Body of pancreas (tissue), 4 donors: ENCODE data around the gene SUN1. TPM values are rescaled to one million over a fixed set of nuclear protein-coding genes. Genes with fewer than 3 reads are reported as not detected.

ENCODE experiments used
- ATAC-seq: fragments of 150-250 bp; one replicate; pipeline ENCODE4 v1.9.1; 2016
- DNase-seq, 4 donors: peaks; one replicate each; pipeline ENCODE4 v3.0.0-alpha.2; 2019
- H3K27ac ChIP-seq, 4 donors: fragments of 200-600 bp; sonication (generic); 1 replicate in 3 of 4; 2 replicates in 1 of 4; pipeline versions ENCODE4 v1.5.1 to v1.6.1; 2016 to 2019; ENCODE audit warnings: mild to moderate bottlenecking in 1 of 4, mixed read lengths in 1 of 4, moderate library complexity in 1 of 4
- H3K27me3 ChIP-seq, 2 donors: fragments of 200-600 bp; sonication (generic); one replicate each; pipeline ENCODE4 v1.6.0; 2016; ENCODE audit warnings: mild to moderate bottlenecking in 1 of 2
- H3K36me3 ChIP-seq, 2 donors: fragments of 200-600 bp; sonication (generic); replicated peaks in 1 of 2; 2 replicates each; pipeline ENCODE4 v1.5.1; 2016; ENCODE audit warnings: low read depth in 2 of 2; ENCODE audit not compliant: insufficient read depth in 1 of 2
- H3K4me1 ChIP-seq: fragments of 200-600 bp; sonication (generic); one replicate; pipeline ENCODE4 v1.6.0; 2016
- H3K4me3 ChIP-seq, 2 donors: fragments of 200-600 bp; sonication (generic); 1 replicate in 1 of 2; 2 replicates in 1 of 2; pipeline ENCODE4 v1.5.1; 2016 to 2019
- H3K9me3 ChIP-seq, 3 donors: fragments of 200-600 bp; sonication (generic); 1 replicate in 2 of 3; 2 replicates in 1 of 3; pipeline ENCODE4 v1.5.1; 2016
- CTCF ChIP-seq, 7 experiments: fragments of 450-650 bp in 4 of 7; fragments of 200-600 bp in 3 of 7; sonication (generic) in 3 of 7; IDR thresholded peaks; one replicate each; pipeline ENCODE4 v1.5.1; 2016 to 2019; ENCODE audit warnings: antibody characterized with exemption in 7 of 7
- POLR2A ChIP-seq, 3 donors: fragments of 450-650 bp; IDR thresholded peaks; one replicate each; pipeline ENCODE4 v1.6.1; 2016; ENCODE audit warnings: antibody characterized with exemption in 3 of 3, mild to moderate bottlenecking in 2 of 3
- WGBS, 2 donors: methylation state at CpG; one replicate each; pipeline ENCODE4 v1.1.5; 2017; 5-methylcytosine and 5-hydroxymethylcytosine counted together
- intact Hi-C: fragments of 100-400 bp; cut with DNase I; formaldehyde crosslinking; loops from one replicate; pipeline ENCODE4 v1.15.1; 2023
- total RNA-seq, 2 donors: library from RNA; depleted of rRNA; stranded (reverse); fragments of >200 nt; gene quantifications; one replicate each; pipeline ENCODE4 v1.1.0, GENCODE V29; 2016

SUN1 gene
- total RNA-seq, 2 donors from 2014 or later, result 75.8 to 122 TPM

DNA sequence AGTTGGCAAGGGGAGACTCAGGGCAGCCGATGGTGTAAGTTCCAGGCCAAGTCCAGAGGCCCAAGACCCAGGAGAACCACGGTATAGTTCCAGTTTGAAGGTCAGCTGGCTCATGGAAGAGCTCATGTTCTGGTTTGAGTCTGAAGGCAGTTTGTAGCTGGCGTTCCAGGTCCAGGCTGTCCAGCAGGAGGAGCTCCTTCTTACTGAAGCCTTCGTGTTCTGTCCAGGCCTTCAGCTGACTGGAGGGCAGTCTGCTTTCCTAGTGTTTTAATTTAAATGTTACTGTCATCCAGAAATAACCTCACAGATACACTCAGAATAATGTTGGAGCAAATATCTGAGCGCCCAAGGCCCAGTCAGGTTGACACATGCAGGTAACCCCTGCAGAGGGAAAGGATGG is 4.2 kb downstream of the SUN1 start:
- peak in 2 of 4 donors; percentile 39 to 46 for DNase-seq
- H3K27me3 ChIP-seq, result no peaks in the 10 kb centered on the region
- peaks cover 23% of the 10 kb centered on the region for H3K4me1 ChIP-seq
- H3K9me3 ChIP-seq, result no peaks in the 10 kb centered on the region
- peak overlapping the region in 1 of 4 donors; percentile 8 for H3K27ac ChIP-seq
- H3K36me3 ChIP-seq, result peaks cover 0 to 9% of the 10 kb centered on the region in 2 donors
- no peak overlapping the region for H3K4me3 ChIP-seq
- intact Hi-C loops, result no loop called here
- WGBS, 2 donors, result 60 to 61% methylated on average over 5 of the region's 5 CpGs
- ATAC-seq, result no peak
- peak in 3 of 7 experiments; percentile 9 to 34 (median 31) for TF ChIP-seq CTCF (IDR thresholded peaks at IDR 0.05)
- TF ChIP-seq POLR2A (IDR thresholded peaks at IDR 0.05), result no peak

DNA sequence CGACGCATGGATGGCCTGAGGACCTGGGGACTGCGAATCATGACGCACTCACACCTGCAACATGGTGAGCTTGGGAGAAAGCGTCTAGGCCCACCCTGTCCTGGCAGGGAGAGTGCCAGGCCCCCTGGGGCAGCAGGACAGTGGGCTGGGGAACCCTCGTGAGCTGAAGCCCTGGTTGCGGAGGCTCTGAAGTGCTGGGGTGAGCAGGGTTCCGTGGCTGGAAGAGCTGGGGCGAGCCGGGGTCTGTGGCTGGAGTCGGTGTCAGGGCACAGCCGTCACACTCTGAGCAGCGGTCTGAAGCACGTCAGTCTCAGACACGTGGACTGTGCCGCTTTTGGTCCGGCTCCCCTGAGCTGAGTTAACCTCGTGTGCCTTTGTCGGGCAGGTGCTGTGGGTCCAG is 4.7 kb downstream of the SUN1 start:
- ATAC-seq (no peak), DNase-seq (no peak)
- 93 to 97% methylated on average over 10 to 19 of the region's 19 CpGs for WGBS, 2 donors
- TF ChIP-seq CTCF (IDR thresholded peaks at IDR 0.05) (no peak), POLR2A (IDR thresholded peaks at IDR 0.05) (no peak)
- no peak overlapping the region for H3K4me3 ChIP-seq
- no peaks in the 10 kb centered on the region for H3K9me3 ChIP-seq
- peaks cover 2 to 11% of the 10 kb centered on the region in 2 donors for H3K36me3 ChIP-seq
- no peaks in the 10 kb centered on the region for H3K27me3 ChIP-seq
- intact Hi-C loops, result no loop called here
- peaks cover 17% of the 10 kb centered on the region for H3K4me1 ChIP-seq
- no peak overlapping the region for H3K27ac ChIP-seq

- no peak for ATAC-seq
- no peak for TF ChIP-seq POLR2A (IDR thresholded peaks at IDR 0.05)
- TF ChIP-seq CTCF (IDR thresholded peaks at IDR 0.05), result no peak
- 91% methylated on average over 24 of the region's 24 CpGs for WGBS, 2 donors
- no peaks in the 10 kb centered on the region for H3K27me3 ChIP-seq
- peaks cover 6% of the 10 kb centered on the region for H3K4me1 ChIP-seq
- H3K4me3 ChIP-seq, result no peak overlapping the region
- no peak for DNase-seq
- intact Hi-C loops, result no loop called here
- H3K36me3 ChIP-seq, result peaks cover 15 to 26% of the 10 kb centered on the region in 2 donors
- H3K27ac ChIP-seq, result no peak overlapping the region
- no peaks in the 10 kb centered on the region for H3K9me3 ChIP-seq
Observed at GRCh38 chr7:840001-840600, 7.8 kb downstream of the SUN1 start.

DNA sequence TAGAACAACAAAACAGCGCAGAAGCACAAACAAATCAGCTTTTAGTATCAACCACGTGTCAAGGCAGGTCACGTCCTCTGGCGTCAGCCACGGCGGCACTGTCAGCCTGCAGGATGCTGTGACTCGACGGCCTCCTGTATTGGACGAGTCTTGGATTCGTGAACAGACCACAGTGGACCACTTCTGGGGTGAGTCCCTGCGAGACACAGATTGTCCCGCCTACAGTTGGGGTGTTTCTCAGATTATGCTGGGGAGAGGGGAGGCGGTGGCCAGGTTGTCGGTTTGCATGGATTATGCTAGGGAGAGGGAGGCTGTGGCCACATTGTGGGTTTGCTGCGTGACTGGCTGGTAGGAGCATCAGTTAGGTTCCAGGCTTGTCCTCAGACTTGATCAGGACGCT is 9.7 kb downstream of the SUN1 start:
- Histone ChIP-seq H3K36me3 (peaks cover 15 to 26% of the 10 kb centered on the region in 2 donors), H3K4me3 (no peak overlapping the region), H3K27me3 (no peaks in the 10 kb centered on the region), H3K4me1 (no peaks in the 10 kb centered on the region), H3K9me3 (no peaks in the 10 kb centered on the region), H3K27ac (no peak overlapping the region)
- no peak for TF ChIP-seq POLR2A (IDR thresholded peaks at IDR 0.05)
- no peak for TF ChIP-seq CTCF (IDR thresholded peaks at IDR 0.05)
- DNase-seq (no peak), ATAC-seq (no peak)
- intact Hi-C loops, result no loop called here
- WGBS, 2 donors, result 89 to 91% methylated on average over 16 of the region's 16 CpGs

GRCh38 chr7:842431-843031 is 10.3 kb downstream of the SUN1 start:
- no peaks in the 10 kb centered on the region for H3K9me3 ChIP-seq
- H3K4me3 ChIP-seq, result no peak overlapping the region
- peak; percentile 15 for ATAC-seq
- H3K4me1 ChIP-seq, result no peaks in the 10 kb centered on the region
- DNase-seq, result no peak
- TF ChIP-seq CTCF (IDR thresholded peaks at IDR 0.05) (no peak), POLR2A (IDR thresholded peaks at IDR 0.05) (no peak)
- 89 to 90% methylated on average over 8 of the region's 8 CpGs for WGBS, 2 donors
- intact Hi-C loops, result no loop called here
- H3K27me3 ChIP-seq, result no peaks in the 10 kb centered on the region
- H3K36me3 ChIP-seq, result peaks cover 15 to 26% of the 10 kb centered on the region in 2 donors
- H3K27ac ChIP-seq, result no peak overlapping the region
